GM19468 (cell line): Measurements from ENCODE around the gene CCT5.
"Not testable (repeated sequence)": the region's sequence is repeated elsewhere in the genome, so short reads cannot be mapped to it uniquely, and the experiment has no call there.

Experiments used
- ATAC-seq: cut with Tn5 transposase; IDR thresholded peaks from one replicate; pipeline ENCODE4 v1.9.1; 2021; ENCODE audit warnings: mild to moderate bottlenecking, moderate library complexity, moderate number of reproducible peaks; ENCODE audit not compliant: unreplicated experiment; ENCODE audit errors: extremely low read depth

Gene CCT5

DNA sequence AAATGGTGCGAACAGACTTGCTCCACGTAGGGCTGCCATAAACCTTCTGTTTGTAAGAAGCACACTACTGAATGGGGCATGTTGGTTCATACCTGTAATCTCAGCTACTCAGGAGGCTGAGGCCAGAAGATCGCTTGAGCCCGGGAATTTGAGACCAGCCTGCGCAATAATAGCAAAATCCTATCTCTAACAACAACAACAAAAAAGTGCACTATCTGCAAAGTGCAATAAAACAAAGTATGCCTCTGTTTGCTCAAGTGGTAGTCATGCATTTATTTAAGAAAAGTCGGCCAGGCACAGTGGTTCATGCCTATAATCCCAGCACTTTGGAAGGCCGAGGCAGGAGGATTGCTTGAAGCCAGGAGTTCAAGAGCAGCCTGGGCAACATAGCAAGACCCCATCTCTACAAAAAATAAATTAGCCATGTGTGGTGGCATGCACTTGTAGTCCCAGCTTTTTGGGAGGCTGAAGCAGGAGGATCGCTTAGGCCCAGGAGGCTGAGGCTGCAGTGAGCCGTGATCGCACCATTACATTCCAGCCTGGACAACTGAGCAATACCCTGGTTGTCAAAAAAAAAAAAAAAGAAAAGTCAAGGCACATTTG, 5.6 kb upstream of the CCT5 start:
- ATAC-seq: no peak

DNA sequence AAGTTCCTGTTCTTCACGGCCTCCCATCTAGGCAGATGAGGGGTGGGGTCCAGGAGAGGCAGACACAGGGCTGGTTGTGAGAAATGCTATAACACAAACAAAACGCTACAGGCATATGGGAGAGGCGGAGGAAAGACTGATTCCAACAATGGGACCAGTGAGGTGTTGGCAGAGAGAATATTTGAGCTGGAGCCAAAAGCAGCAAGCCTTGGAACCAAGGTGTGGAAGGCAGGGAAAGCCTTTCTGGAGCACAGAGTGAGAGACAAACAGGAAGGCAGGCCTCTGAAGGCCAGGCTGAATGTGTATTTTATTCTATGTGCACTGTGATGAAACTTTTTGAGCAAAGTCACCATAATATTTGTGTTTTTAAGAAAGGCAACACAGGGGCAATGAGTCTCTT, 3.3 kb upstream of the CCT5 start:
- no peak for ATAC-seq

DNA sequence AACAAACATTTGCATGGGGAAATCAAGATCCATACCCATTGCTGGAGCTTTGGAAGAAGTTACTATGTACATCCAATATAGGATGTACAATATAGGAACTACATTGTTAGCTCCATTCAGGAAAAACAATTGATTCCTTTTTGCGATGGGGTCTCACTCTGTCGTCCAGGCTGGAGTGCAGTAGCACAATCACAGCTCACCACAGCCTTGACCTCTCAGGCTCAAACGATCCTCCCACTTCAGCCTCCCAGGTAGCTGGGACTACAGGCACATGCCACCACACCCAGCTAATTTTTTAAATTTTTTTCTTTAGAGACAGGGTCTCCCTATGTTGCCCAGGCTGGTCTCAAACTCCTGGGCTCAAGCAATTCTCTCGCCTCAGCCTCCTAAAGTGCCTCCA, 2.9 kb upstream of the CCT5 start:
- not testable (repeated sequence) for ATAC-seq

DNA sequence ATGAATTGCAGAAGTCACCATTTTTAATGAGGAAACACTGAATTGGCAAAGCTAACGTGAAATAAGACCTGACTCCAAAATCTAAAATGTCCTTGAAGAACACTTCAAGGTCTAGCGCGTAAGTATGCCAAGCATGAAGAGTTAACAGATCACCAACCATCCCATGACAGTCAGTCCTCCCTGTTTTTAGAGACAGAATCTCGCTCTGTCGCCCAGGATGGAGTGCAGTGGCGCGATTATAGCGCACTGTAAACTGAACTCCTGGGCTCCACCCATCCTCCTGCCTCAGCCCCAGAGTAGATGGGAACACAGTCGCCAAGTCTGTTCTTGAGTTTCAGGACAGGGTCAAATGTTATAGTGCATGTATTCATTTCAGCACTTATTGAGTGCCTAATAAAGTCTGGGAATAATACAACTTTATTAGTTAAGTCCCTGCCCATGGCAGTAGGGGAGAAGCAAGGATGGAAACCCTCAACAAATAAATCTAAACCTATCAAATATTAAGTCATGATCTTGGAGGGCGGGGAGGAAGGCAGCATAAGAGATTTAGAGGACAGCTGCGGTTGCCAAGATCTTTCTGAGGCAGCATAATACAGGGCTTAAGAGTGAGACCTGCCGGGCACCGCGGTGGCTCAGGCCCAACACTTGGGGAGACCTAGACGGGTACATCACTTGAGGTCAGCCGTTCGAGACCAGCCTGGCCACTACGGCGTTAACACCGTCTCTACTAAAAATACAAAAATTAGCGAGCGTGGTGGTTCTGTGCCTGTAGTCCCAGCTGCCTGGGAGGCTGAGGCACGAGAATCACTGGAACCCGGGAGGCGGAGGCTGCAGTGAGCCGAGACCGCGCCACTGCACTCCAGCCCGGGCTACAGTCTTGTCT, 1.5 kb upstream of the CCT5 start:
- ATAC-seq: no peak

DNA sequence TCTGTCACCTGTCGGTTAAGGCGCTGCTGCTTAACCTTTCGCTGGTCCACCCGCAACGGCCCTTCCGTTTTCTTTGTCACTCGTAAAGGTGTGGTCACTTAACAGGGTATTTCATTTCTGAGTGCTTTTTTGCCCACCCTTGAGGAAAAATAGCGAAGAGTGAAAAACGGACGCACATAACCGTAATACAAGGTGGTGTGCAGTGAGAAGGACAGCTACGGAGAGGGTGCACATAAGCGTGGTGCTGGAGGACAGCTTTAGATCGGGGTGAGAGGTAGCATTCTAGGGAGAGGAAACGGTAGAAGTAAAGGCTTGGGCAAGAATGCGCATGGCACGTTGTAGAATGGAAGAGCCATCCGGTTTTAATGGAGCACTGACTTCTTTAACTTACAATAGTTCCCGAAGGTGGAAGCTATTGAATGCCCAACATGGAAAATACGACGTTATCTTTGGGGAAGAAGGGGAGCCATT, 761 bp downstream of the CCT5 start:
- ATAC-seq: no peak

DNA sequence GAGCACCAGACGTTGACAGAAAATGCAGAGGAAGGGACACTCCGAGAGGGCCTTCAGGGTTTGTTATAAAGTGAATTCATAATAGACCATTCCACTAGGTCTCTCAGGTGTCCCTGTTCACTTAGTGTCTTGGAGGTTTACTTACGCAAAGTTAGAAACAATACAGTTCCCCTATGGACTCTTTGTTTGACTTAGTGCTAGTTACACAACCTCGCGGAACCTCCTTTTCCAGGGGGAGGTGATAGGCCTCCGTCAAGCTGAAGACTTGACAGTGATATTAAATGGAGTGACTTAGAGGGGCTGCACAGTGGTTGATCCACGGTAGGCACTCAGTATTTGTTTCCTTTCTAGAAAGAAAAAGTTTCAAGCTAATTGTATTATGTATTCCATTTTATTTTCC, 1.3 kb downstream of the CCT5 start:
- ATAC-seq: no peak

DNA sequence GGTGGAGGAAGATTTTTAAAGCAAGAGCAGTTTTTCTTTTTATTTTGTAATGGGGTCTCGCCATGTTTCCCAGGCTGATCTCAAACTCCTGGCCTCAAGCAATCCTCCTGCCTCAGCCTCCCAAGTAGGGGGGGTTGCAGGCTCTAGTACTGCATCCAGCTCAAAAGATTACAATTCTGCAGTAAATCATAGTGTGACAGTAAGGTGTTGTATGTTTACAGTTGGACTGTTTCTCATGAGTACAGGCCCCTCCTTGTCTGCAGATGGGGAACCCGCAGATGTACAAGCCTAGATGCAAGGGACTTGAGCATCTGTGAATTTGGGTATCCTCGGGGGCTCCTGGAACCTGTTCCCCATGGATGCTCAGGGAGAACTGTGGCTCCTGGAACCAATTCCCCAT, 3.3 kb downstream of the CCT5 start:
- no peak for ATAC-seq

DNA sequence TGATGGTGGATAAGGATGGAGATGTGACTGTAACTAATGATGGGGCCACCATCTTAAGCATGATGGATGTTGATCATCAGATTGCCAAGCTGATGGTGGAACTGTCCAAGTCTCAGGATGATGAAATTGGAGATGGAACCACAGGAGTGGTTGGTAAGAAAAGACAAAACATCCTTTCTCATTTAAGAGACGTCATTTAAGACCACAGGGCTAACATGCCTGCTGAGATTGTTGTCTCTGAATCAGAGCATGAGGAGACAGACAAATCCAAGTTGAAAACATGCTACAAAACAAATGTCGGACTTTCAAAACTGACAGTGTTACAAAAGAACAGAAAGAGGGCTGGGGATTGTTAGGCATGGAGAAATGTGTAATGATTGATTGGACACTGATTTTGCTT, 4.6 kb downstream of the CCT5 start:
- no peak for ATAC-seq

DNA sequence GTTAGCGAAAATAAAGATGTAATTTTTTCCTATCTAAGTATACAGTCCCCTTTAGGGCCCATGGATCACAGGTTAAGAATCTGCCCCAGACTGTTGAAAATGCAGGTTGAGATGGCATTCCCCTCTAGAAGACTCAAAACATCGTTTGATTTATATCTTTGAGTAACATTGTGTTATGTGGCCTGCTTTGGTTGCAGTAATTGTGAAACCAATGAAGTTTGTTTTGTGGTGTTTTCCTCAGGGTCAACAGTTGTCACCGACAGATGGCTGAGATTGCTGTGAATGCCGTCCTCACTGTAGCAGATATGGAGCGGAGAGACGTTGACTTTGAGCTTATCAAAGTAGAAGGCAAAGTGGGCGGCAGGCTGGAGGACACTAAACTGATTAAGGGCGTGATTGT, 7.8 kb downstream of the CCT5 start:
- ATAC-seq: no peak

DNA sequence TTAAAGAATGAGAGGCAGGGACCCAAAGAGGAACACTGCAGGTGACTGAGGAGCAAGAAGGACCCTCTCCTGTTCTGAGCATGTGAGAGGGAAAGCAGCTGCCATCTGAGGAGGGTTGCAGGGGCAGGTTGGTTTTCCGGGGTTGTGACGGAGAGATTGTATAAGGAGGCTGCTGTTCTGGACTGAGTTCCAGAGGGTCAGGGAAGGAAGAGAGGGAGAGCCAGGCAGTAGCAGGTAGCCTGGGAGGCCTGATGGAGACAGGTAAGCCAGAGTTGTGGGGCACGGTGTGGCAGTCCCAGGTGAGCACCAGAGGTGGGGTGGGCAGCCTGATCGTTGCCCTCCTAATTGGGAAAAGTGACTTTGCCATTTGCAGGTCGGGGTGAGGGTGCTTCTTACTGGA, 9.8 kb downstream of the CCT5 start:
- no peak for ATAC-seq

DNA sequence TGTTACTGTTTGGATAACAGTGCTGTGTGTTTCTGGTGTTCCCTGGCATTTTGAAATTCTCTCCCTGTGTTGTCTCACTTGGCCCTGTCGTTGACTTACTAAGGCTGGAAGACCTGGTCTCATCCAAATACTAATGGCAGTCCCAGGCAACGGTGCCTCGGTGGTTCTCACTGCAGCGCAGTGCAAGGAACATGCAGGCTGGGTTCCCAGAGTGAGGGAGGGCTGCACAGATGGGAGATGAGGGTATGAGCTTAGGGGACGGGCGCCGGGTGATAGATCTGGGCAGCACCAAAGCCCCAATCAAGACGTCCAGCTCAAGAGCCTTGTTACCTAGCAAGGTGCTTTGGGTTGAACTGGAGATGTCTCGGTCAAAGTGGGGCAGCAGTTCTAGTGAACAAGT, 11.0 kb downstream of the CCT5 start:
- no peak for ATAC-seq

DNA sequence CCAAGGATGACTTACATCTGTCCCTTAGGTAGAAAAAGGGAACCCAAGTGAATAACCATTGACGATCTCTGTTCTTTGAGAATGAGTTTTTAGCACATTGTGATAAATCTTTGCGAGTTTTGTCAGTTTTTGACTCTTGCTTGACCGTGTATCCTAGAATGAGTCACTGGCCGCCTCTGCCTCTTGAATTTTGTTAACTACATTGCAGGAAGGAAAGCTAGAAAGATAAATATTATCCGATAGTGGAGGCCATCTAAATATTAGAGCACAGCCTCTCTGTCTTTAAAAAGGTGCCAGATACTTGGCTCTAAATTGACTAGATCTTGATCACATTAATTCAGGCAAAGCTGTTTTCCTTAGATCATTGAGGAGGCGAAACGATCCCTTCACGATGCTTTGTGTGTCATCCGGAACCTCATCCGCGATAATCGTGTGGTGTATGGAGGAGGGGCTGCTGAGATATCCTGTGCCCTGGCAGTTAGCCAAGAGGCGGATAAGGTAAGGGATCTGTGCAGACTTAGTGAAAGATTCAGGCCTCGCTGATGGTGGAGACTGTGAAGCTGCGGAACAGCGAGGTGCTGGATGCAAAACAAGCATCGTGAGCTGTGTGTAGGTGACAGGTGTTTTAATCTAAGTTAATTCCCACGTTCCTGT, 12.2 kb downstream of the CCT5 start:
- no peak for ATAC-seq

DNA sequence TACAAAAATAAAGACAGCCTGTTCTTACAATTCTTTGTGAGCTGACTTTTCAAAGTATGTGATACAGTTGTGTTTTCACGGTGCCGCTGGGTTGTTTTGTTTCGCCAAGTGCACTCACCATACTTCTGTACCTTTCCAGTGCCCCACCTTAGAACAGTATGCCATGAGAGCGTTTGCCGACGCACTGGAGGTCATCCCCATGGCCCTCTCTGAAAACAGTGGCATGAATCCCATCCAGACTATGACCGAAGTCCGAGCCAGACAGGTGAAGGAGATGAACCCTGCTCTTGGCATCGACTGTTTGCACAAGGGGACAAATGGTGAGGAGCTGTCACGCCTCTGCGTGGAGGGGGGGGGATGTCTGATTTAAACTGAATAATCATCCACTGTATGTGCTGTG, 12.9 kb downstream of the CCT5 start:
- ATAC-seq: no peak

DNA sequence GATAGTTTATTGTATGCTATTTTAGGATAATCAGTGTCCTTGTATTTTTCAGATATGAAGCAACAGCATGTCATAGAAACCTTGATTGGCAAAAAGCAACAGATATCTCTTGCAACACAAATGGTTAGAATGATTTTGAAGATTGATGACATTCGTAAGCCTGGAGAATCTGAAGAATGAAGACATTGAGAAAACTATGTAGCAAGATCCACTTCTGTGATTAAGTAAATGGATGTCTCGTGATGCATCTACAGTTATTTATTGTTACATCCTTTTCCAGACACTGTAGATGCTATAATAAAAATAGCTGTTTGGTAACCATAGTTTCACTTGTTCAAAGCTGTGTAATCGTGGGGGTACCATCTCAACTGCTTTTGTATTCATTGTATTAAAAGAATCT, 14.5 kb downstream of the CCT5 start:
- no peak for ATAC-seq

DNA sequence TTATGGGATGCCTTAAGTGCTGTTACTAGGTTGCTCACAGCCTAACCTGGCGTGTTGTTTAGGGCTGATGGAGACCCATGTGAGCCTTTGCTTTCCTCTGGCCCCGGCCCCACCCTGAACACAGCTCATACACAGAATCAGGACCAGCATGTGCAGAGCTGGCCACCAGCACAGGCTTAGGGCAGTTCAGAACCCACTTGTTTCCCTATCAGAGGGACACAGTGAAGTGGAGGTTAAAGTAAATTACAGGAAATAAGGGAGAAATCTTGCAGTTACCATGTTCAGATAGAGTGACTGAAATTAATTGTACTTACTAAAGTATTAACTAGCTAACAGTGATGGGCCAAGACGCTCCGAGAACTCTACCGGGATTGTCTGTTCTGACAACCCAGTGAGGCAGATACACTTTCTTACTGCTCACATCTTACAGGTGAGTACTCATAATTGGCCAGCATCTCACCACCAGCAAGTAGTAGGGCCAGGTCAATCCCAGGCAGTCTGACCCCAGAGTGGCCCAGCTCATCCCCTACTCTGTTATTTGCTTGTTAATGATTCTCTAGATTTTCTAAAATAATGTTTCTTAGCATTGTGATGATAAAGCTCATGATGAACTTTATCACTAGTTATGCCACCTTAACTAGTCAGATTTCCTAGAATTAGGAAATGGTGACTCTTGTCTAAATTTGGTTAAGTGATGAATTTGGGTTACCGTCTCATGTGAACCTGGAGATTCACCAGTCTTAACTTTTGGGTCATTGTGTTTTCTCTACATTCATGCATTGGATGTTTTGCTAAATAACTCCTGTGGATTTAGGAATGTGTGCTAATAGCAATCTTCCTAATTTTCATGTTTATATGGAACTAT, 15.4 kb downstream of the CCT5 start:
- ATAC-seq: no peak

DNA sequence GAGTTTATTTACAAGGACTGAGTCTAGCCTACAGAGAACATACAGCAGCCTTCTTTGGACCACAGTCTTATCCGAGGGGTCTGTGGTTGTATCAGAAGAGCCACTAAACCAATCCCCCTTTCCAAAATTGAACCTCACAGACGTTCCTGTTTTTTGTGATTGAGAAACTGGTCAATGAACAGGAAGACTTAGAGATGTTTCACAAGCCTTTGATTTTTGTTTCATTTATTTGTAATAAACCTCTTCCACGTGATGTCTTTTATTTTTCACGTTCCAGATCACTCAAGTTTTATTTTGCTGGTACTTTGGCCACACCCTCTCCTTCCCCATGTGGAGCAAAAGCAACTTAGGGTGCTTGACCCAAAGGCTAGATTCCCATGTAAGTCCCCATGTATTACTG, 16.1 kb downstream of the CCT5 start:
- ATAC-seq: no peak

DNA sequence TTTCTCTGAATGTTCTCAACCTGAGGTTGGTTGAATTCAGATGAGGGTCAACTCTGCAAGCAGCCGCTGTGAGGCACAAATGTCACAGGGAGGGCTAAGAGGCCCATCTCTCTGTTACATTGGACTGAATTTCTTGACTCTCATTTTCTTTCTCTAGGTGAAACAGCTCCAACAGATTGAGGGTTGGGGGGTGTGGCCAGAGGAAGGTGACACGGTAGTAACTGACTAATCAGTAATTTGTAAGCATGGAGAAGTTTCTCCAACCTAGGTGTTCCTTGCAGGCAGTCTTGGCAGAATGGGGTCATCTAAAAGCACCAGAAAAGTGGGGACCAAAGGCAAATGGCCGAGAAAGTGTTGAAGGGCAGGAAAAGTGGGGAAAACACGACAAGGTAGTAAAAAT, 16.8 kb downstream of the CCT5 start:
- ATAC-seq: no peak

DNA sequence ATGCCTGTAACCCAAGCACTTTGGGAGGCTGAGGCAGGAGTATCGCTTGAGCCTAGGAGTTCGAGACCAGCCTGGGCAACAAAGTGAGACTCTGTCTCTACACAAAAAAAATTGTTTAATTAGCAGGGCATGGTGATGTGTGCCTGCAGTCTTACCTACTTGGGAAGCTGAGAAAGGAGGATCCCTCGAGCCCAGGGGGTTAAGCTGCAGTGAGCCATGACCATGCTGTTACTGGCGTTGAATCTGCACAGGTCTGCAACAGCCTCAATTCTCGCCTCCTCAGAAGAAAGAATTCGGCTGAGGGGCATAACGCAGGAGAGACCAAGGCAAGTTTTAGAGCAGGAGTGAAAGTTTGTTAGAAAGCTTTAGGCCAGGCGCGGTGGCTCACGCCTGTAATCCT, 18.0 kb downstream of the CCT5 start:
- ATAC-seq: no peak

DNA sequence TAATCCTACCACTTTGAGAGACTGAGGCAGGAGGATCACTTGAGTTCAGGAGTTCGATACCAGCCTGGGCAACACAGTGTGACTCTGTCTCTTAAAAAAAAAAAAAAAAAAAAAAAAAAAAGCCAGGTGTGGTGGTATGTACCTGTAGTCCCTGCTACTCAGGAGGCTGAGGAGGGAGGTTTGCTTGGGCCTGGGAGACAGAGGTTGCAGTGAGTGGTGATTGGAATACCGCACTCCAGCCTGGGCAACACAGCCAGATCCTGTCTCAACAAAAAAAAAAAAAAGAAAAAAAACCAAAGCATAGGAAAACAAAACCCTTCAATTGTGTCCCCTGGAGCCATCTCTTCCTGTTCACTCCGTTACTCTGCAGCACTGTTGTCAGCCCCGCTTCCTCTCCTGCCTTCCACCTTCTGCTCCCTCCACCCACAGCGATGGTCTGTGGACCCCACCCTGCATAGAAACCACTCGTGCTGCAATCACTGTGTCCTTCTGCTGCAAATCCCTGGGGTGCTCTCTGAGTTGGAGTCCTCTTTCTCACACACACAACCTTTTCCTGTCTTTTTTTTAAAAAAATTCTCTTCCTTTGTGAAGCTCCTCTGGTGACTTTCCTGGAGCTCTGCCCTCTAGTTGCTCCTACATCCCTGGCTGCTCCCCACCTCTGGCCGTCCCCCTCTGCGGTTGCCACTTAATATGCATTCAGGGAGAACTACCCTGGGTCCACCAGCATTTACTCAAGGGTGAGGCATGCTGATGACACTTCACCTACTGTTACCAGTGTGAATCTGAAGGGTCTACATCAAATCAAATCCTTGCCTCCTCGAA, 22.2 kb downstream of the CCT5 start:
- no peak for ATAC-seq

DNA sequence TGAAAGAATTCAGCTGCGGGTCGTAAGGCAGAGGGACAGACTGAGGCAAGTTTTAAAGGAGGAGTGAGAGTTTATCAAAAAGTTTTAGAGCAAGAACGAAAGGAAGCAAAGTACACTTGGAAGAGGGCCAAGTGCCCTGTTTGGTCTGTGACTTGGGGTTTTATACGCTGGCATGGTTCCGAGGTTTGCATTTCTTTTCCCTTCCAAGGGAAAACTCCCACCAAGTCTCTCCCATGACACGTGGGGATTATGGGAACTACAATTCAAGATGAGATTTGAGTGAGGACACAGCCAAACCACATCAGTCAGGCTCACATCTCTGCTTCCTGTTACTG, 22.8 kb downstream of the CCT5 start:
- ATAC-seq: not testable (repeated sequence)
